DOHH2 (cell line): Measurements from ENCODE around the gene NUMB.
A peak's percentile ranks its signal among the peaks of the same experiment; 100 is the strongest.

ENCODE experiments used
- H3F3A ChIP-seq: fragments of 200-600 bp; sonication (generic), shearing (Covaris generic); 2 replicates; pipeline ENCODE4 v1.6.0; 2016; ENCODE audit warnings: antibody characterized with exemption, mild to moderate bottlenecking; ENCODE audit not compliant: control insufficient read depth, insufficient read depth
- H3K27ac ChIP-seq: fragments of 200-600 bp; sonication (generic); 2 replicates; pipeline ENCODE4 v1.5.1; 2014; ENCODE audit warnings: low read depth, mild to moderate bottlenecking, low read length, moderate library complexity
- H3K27me3 ChIP-seq: fragments of 200-600 bp; sonication (generic); 2 replicates; pipeline ENCODE4 v1.6.1; 2014; ENCODE audit warnings: mild to moderate bottlenecking, low read length, mixed read lengths; ENCODE audit not compliant: control insufficient read depth
- H3K36me3 ChIP-seq: fragments of 200-600 bp; sonication (generic); 2 replicates; pipeline ENCODE4 v1.6.1; 2014; ENCODE audit warnings: mild to moderate bottlenecking, low read length, moderate library complexity, mixed read lengths; ENCODE audit not compliant: control insufficient read depth
- H3K4me1 ChIP-seq: fragments of 200-600 bp; sonication (generic); 2 replicates; pipeline ENCODE4 v1.6.1; 2014; ENCODE audit warnings: mild to moderate bottlenecking, low read length, mixed read lengths; ENCODE audit not compliant: control insufficient read depth
- H3K4me2 ChIP-seq: fragments of 200-600 bp; sonication (generic); 2 replicates; pipeline ENCODE4 v1.6.0; 2014; ENCODE audit warnings: mild to moderate bottlenecking, low read length, moderate library complexity
- H3K4me3 ChIP-seq: fragments of 200-600 bp; sonication (generic); 2 replicates; pipeline ENCODE4 v1.5.1; 2014; ENCODE audit warnings: mild to moderate bottlenecking, low read length, mixed read lengths
- H3K79me2 ChIP-seq: fragments of 200-600 bp; sonication (generic); 2 replicates; pipeline ENCODE4 v1.6.1; 2014; ENCODE audit warnings: mild to moderate bottlenecking, low read length, mixed read lengths; ENCODE audit not compliant: control insufficient read depth
- H3K9me2 ChIP-seq: fragments of 200-600 bp; sonication (generic); replicated peaks from 2 replicates; pipeline ENCODE4 v1.6.1; 2014; ENCODE audit warnings: mild to moderate bottlenecking, low read length, mixed read lengths; ENCODE audit not compliant: control insufficient read depth
- H3K9me3 ChIP-seq: fragments of 200-600 bp; sonication (generic); 2 replicates; pipeline ENCODE4 v1.6.1; 2014; ENCODE audit warnings: antibody characterized with exemption, low read length, mixed read lengths; ENCODE audit not compliant: control insufficient read depth, insufficient read depth
- H4K20me1 ChIP-seq: fragments of 200-600 bp; sonication (generic); 2 replicates; pipeline ENCODE4 v1.6.0; 2014; ENCODE audit warnings: low read depth, mild to moderate bottlenecking, antibody characterized with exemption, low read length, moderate library complexity; ENCODE audit not compliant: control insufficient read depth, insufficient read depth
- CTCF ChIP-seq: fragments of 200-600 bp; sonication (generic); IDR thresholded peaks from one replicate; pipeline ENCODE4 v1.5.1; 2014; ENCODE audit warnings: antibody characterized with exemption, mild to moderate bottlenecking, low read depth, low read length; ENCODE audit not compliant: poor library complexity, severe bottlenecking
- EZH2phosphoT487 ChIP-seq: fragments of 200-600 bp; sonication (generic); IDR thresholded peaks from 2 replicates; pipeline ENCODE4 v1.6.1; 2017; ENCODE audit warnings: borderline replicate concordance, mild to moderate bottlenecking, antibody characterized with exemption, low read length, moderate library complexity, mixed read lengths

Gene NUMB

GRCh38 chr14:73244541-73245290 is 213.6 kb downstream of the NUMB start:
- TF ChIP-seq CTCF, result no peak
- no peak for TF ChIP-seq EZH2phosphoT487
- H3K9me3 ChIP-seq, result no peaks in the 10 kb centered on the region
- peaks cover 19% of the 10 kb centered on the region for H3F3A ChIP-seq
- H4K20me1 ChIP-seq, result no peaks in the 10 kb centered on the region
- H3K4me2 ChIP-seq, result 0 out of 2 replicates have a peak overlapping the region, but pooled peaks have one; percentile 75
- no peaks in the 10 kb centered on the region for H3K79me2 ChIP-seq
- no peaks in the 10 kb centered on the region for H3K36me3 ChIP-seq
- no peak overlapping the region for H3K27ac ChIP-seq
- peaks cover 60% of the 10 kb centered on the region for H3K4me1 ChIP-seq
- H3K4me3 ChIP-seq, result no peak overlapping the region
- H3K9me2 ChIP-seq, result no peaks in the 10 kb centered on the region
- peaks cover 44% of the 10 kb centered on the region for H3K27me3 ChIP-seq

GRCh38 chr14:73243748-73244147 is 214.6 kb downstream of the NUMB start:
- TF ChIP-seq EZH2phosphoT487, result no peak
- TF ChIP-seq CTCF, result no peak
- H4K20me1 ChIP-seq, result no peaks in the 10 kb centered on the region
- peaks cover 54% of the 10 kb centered on the region for H3K27me3 ChIP-seq
- peaks cover 56% of the 10 kb centered on the region for H3K4me1 ChIP-seq
- no peaks in the 10 kb centered on the region for H3K9me3 ChIP-seq
- no peak overlapping the region for H3K4me2 ChIP-seq
- H3K4me3 ChIP-seq, result no peak overlapping the region
- H3K79me2 ChIP-seq, result no peaks in the 10 kb centered on the region
- H3K9me2 ChIP-seq, result no peaks in the 10 kb centered on the region
- no peak overlapping the region for H3K27ac ChIP-seq
- peaks cover 19% of the 10 kb centered on the region for H3F3A ChIP-seq
- H3K36me3 ChIP-seq, result no peaks in the 10 kb centered on the region

- peaks cover 58% of the 10 kb centered on the region for H3K27me3 ChIP-seq
- no peak overlapping the region for H3K27ac ChIP-seq
- no peaks in the 10 kb centered on the region for H3K9me2 ChIP-seq
- no peaks in the 10 kb centered on the region for H3K9me3 ChIP-seq
- H3K4me2 ChIP-seq, result no peak overlapping the region
- TF ChIP-seq EZH2phosphoT487 (no peak), CTCF (no peak)
- H3K36me3 ChIP-seq, result no peaks in the 10 kb centered on the region
- no peaks in the 10 kb centered on the region for H4K20me1 ChIP-seq
- H3F3A ChIP-seq, result peaks cover 19% of the 10 kb centered on the region
- no peak overlapping the region for H3K4me3 ChIP-seq
- peaks cover 55% of the 10 kb centered on the region for H3K4me1 ChIP-seq
- no peaks in the 10 kb centered on the region for H3K79me2 ChIP-seq
Observed at GRCh38 chr14:73243341-73243740, 215.0 kb downstream of the NUMB start.
